GM18519 (cell line): ENCODE data around the gene CHRM3.

ENCODE experiments used
- ATAC-seq: cut with Tn5 transposase; IDR thresholded peaks from one replicate; pipeline ENCODE4 v1.9.1; 2021; ENCODE audit warnings: mild to moderate bottlenecking, moderate library complexity; ENCODE audit not compliant: unreplicated experiment, low FRiP score

CHRM3 gene

GRCh38 chr1:239394107-239394506 is 7.7 kb downstream of the CHRM3 start:
- no peak for ATAC-seq

GRCh38 chr1:239413916-239414315 is 27.5 kb downstream of the CHRM3 start:
- ATAC-seq: no peak

GRCh38 chr1:239417221-239417620 is 30.9 kb downstream of the CHRM3 start:
- no peak for ATAC-seq

GRCh38 chr1:239417986-239418640 is 31.7 kb downstream of the CHRM3 start:
- ATAC-seq: no peak

- no peak for ATAC-seq
Measured at GRCh38 chr1:239418681-239419080, 32.3 kb downstream of the CHRM3 start.

GRCh38 chr1:239421811-239422210 is 35.4 kb downstream of the CHRM3 start:
- ATAC-seq: no peak

GRCh38 chr1:239422818-239423217 is 36.5 kb downstream of the CHRM3 start:
- ATAC-seq: no peak

- ATAC-seq: no peak
Measured at GRCh38 chr1:239426821-239427475, 40.6 kb downstream of the CHRM3 start.

GRCh38 chr1:239427712-239428111 is 41.3 kb downstream of the CHRM3 start:
- ATAC-seq: no peak

- no peak for ATAC-seq
Measured at GRCh38 chr1:239428120-239428710, 41.8 kb downstream of the CHRM3 start.

GRCh38 chr1:239429163-239429562 is 42.8 kb downstream of the CHRM3 start:
- ATAC-seq: no peak

- no peak for ATAC-seq
Measured at GRCh38 chr1:239432255-239432654, 45.9 kb downstream of the CHRM3 start.

- no peak for ATAC-seq
Measured at GRCh38 chr1:239434181-239434580, 47.8 kb downstream of the CHRM3 start.
